ENCODE results near the gene DUSP9. TPM values are rescaled to one million over a fixed set of nuclear protein-coding genes. Genes with fewer than 3 reads are reported as not detected.

The DUSP9 gene
- total and polyA plus RNA-seq, 3 experiments from 2014 or later: 0.08 to 0.15 (median 0.09) TPM

DNA sequence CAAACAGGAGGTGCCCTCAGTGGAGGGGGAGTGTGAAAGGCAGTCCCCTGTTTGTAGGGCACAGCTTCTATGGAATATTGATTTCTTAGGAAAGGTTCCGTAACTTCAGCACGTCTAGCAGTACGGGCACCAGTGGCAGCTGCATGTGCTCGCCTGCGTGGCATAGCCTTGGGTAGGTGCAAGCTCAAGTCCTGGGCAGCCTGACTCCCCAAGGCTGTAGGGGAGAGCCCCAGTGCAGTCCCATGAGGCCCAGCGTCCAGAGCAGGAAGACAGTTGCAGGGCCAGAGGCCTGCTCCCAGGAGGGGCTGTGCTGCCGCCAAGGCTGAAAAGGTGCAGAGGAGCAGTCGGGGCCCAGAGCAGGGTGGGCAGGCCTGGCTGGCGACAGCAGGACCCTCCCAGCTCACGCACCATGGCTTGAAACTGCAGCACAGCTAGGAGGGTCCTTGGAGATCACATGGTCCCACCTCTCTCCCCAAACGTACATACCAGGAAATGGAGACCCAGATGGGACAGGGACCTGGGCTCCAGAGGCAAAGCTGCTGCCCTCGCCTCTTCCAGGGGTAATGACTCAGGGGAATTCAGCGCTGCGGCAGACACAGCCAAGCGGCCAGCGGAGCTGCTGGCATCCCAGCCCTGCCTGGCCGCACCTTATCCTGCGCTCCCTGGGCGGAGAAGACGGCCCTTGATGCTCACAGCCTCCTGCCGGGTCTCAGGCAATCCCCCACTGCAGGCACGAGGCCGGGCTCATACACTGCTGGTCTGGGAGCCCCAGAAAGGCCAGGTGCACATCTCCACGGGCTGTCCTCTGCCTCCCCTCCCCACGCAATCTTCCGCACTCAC is 6.0 kb upstream of the DUSP9 start:
- peaks cover 17 to 24% of the 10 kb centered on the region in 2 donors for H3K27me3 Mint-ChIP-seq
- no peaks in the 10 kb centered on the region for H3K27me3 ChIP-seq (ENCODE audit: insufficient read depth, low read length, poor library complexity, severe bottlenecking)
- H3K27ac Mint-ChIP-seq: peak overlapping the region in 1 of 8 donors; percentile 29
- H3K4me1 ChIP-seq (ENCODE audit: insufficient read depth, low read length): no peaks in the 10 kb centered on the region
- H3K36me3 ChIP-seq (ENCODE audit: insufficient read depth, low read length): no peaks in the 10 kb centered on the region
- DNase-seq: no peak
- H3K27ac ChIP-seq (ENCODE audit: low read depth, low read length): no peak overlapping the region
- ChIA-PET CTCF (no interaction called here), POLR2A (no interaction called here)
- peaks cover 5 to 10% (median 9%) of the 10 kb centered on the region in 3 donors for H3K4me1 Mint-ChIP-seq
- no peaks in the 10 kb centered on the region for H3K36me3 Mint-ChIP-seq
- no peaks in the 10 kb centered on the region for H3K9me3 ChIP-seq (ENCODE audit: low read length)
- H3K4me3 ChIP-seq (ENCODE audit: low read length): no peak overlapping the region
- no peaks in the 10 kb centered on the region for H3K9me3 Mint-ChIP-seq
- H3K4me3 Mint-ChIP-seq: peak overlapping the region in 1 of 7 donors; percentile 44

GRCh38 chrX:153641627-153642026 is 5.4 kb upstream of the DUSP9 start:
- H3K27me3 ChIP-seq (ENCODE audit: insufficient read depth, low read length, poor library complexity, severe bottlenecking): no peaks in the 10 kb centered on the region
- no peaks in the 10 kb centered on the region for H3K4me1 ChIP-seq (ENCODE audit: insufficient read depth, low read length)
- Mint-ChIP-seq H3K36me3 (no peaks in the 10 kb centered on the region), H3K27ac (peak overlapping the region in 1 of 8 donors; percentile 29), H3K27me3 (peaks cover 18 to 28% of the 10 kb centered on the region in 2 donors), H3K4me3 (no peak overlapping the region), H3K9me3 (no peaks in the 10 kb centered on the region), H3K4me1 (peaks cover 5 to 10% (median 9%) of the 10 kb centered on the region in 3 donors)
- ChIA-PET CTCF (no interaction called here), POLR2A (no interaction called here)
- H3K36me3 ChIP-seq (ENCODE audit: insufficient read depth, low read length): no peaks in the 10 kb centered on the region
- no peaks in the 10 kb centered on the region for H3K9me3 ChIP-seq (ENCODE audit: low read length)
- DNase-seq: no peak
- no peak overlapping the region for H3K27ac ChIP-seq (ENCODE audit: low read depth, low read length)
- H3K4me3 ChIP-seq (ENCODE audit: low read length): no peak overlapping the region

DNA sequence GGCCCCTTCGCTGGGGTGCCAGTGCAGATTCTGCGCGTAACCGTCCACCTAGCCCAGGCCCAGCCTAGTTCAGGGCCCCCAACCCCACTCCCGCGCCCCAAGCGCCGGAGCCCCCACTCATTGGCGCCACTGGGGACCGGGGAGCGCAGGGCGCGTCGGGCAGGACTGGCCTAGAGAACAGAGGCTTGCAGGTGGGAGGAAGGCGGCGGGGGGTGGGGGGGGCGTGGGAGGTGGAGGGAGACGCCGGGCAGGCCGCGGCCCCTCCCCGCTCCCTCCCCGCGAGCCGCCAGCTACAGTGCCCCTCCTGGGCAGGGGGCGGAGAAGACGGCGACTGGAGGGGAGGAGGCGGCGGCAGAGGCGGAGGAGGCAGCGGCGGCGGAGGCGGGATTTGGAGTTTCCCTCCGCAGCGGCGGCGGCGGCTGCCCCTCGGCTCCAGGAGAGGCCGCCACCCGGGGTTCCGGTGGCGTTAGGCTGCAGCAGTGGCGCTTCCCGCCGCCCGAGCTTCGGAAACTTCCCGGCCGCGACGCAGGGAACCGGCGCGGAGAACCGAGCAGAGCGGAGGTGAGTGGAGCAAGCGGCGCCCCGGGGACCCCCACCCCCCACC is 4.8 kb upstream of the DUSP9 start:
- ChIA-PET CTCF (no interaction called here), POLR2A (no interaction called here)
- no peak for DNase-seq
- Histone ChIP-seq H3K27ac (ENCODE audit: low read depth, low read length) (no peak overlapping the region), H3K4me3 (ENCODE audit: low read length) (no peak overlapping the region), H3K9me3 (ENCODE audit: low read length) (no peaks in the 10 kb centered on the region), H3K4me1 (ENCODE audit: insufficient read depth, low read length) (no peaks in the 10 kb centered on the region), H3K36me3 (ENCODE audit: insufficient read depth, low read length) (no peaks in the 10 kb centered on the region), H3K27me3 (ENCODE audit: insufficient read depth, low read length, poor library complexity, severe bottlenecking) (no peaks in the 10 kb centered on the region)
- Mint-ChIP-seq H3K4me3 (no peak overlapping the region), H3K27ac (no peak overlapping the region), H3K36me3 (no peaks in the 10 kb centered on the region), H3K4me1 (peaks cover 5 to 10% (median 9%) of the 10 kb centered on the region in 3 donors), H3K9me3 (no peaks in the 10 kb centered on the region), H3K27me3 (peaks cover 18 to 28% of the 10 kb centered on the region in 2 donors)

DNA sequence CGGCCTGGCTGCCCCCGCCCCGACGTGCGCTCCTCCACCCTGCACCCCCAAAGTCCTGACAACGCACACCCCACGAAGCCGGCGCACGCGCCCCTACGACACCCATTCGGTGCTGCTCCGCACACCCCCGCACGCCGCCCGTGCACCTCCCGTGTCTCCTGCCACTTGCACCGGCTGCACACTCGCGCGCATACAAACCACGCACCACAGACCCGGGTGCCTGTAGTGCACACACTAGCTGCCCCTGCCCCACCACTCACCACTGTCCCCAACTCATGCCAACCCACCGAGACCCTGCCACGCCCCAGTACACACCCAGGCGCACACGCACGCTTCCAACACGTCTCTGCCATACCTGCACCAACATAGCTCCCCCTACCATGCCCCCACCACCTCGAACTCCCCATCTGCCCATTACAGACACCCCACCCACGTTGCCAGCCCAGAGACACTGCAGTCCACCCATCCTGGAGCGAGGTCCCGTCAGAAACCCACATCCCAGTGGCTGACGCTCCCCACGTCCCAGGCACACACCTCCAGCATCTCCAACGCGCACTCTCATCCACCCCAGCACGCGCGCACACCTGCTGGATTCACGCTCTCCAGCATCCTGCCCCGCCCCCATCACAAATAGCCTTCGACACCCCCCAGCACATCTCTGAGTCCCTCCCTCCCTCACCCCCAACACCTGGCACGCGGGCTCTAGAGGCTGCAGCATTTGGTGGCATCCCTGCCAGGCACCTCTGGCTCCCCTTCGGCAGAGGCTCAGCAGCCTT is 4.2 kb upstream of the DUSP9 start:
- Mint-ChIP-seq H3K36me3 (no peaks in the 10 kb centered on the region), H3K4me3 (peak overlapping the region in 4 of 7 donors; percentile 28 to 54 (median 34)), H3K27ac (peak overlapping the region in 1 of 8 donors; percentile 46), H3K27me3 (peaks cover 18 to 28% of the 10 kb centered on the region in 2 donors), H3K9me3 (no peaks in the 10 kb centered on the region), H3K4me1 (peaks cover 5 to 10% (median 9%) of the 10 kb centered on the region in 3 donors)
- H3K27ac ChIP-seq (ENCODE audit: low read depth, low read length): no peak overlapping the region
- no peak for DNase-seq
- ChIA-PET POLR2A (interaction anchor here (0.5 kb wide), 1 partner anchor 20 kb away, joined by 3 read pairs; no protein-coding TSS in a partner anchor), CTCF (interaction anchor here (0.8 kb wide), 1 partner anchor 104 kb away, joined by 3 read pairs; no protein-coding TSS in a partner anchor)
- no peaks in the 10 kb centered on the region for H3K4me1 ChIP-seq (ENCODE audit: insufficient read depth, low read length)
- H3K36me3 ChIP-seq (ENCODE audit: insufficient read depth, low read length): no peaks in the 10 kb centered on the region
- H3K9me3 ChIP-seq (ENCODE audit: low read length): no peaks in the 10 kb centered on the region
- H3K27me3 ChIP-seq (ENCODE audit: insufficient read depth, low read length, poor library complexity, severe bottlenecking): no peaks in the 10 kb centered on the region
- no peak overlapping the region for H3K4me3 ChIP-seq (ENCODE audit: low read length)

- Histone ChIP-seq H3K36me3 (ENCODE audit: insufficient read depth, low read length) (no peaks in the 10 kb centered on the region), H3K27me3 (ENCODE audit: insufficient read depth, low read length, poor library complexity, severe bottlenecking) (no peaks in the 10 kb centered on the region), H3K4me1 (ENCODE audit: insufficient read depth, low read length) (no peaks in the 10 kb centered on the region), H3K4me3 (ENCODE audit: low read length) (no peak overlapping the region), H3K27ac (ENCODE audit: low read depth, low read length) (no peak overlapping the region), H3K9me3 (ENCODE audit: low read length) (no peaks in the 10 kb centered on the region)
- Mint-ChIP-seq H3K4me3 (peak overlapping the region in 3 of 7 donors; percentile 17 to 69 (median 41)), H3K27me3 (peaks cover 18 to 28% of the 10 kb centered on the region in 2 donors), H3K27ac (no peak overlapping the region), H3K4me1 (peaks cover 5 to 10% (median 9%) of the 10 kb centered on the region in 3 donors), H3K36me3 (no peaks in the 10 kb centered on the region), H3K9me3 (no peaks in the 10 kb centered on the region)
- CTCF ChIA-PET: interaction anchor here (0.8 to 1.3 kb wide), 2 partner anchors 23 to 105 kb away, joined by 3 read pairs; no protein-coding TSS in a partner anchor
- no peak for DNase-seq
- POLR2A ChIA-PET: interaction anchor here (0.5 kb wide), 1 partner anchor 19 kb away, joined by 3 read pairs; no protein-coding TSS in a partner anchor
Observed at GRCh38 chrX:153643431-153644351, 3.3 kb upstream of the DUSP9 start.

GRCh38 chrX:153644356-153645125 is 2.5 kb upstream of the DUSP9 start:
- POLR2A ChIA-PET: no interaction called here
- Mint-ChIP-seq H3K27ac (peak overlapping the region in 1 of 8 donors; percentile 72), H3K36me3 (no peaks in the 10 kb centered on the region)

More at GRCh38 chrX:153644356-153645125, 2.5 kb upstream of the DUSP9 start:
- Mint-ChIP-seq H3K4me1 (peaks cover 5 to 10% (median 9%) of the 10 kb centered on the region in 3 donors), H3K9me3 (no peaks in the 10 kb centered on the region), H3K27me3 (peaks cover 18 to 28% of the 10 kb centered on the region in 2 donors), H3K4me3 (no peak overlapping the region)
- no peak overlapping the region for H3K4me3 ChIP-seq (ENCODE audit: low read length)
- no peaks in the 10 kb centered on the region for H3K9me3 ChIP-seq (ENCODE audit: low read length)
- no peaks in the 10 kb centered on the region for H3K36me3 ChIP-seq (ENCODE audit: insufficient read depth, low read length)
- CTCF ChIA-PET: interaction anchor here (1.3 kb wide), 1 partner anchor 22 kb away, joined by 3 read pairs; no protein-coding TSS in a partner anchor
- DNase-seq: no peak
- H3K27ac ChIP-seq (ENCODE audit: low read depth, low read length): no peak overlapping the region
- H3K27me3 ChIP-seq (ENCODE audit: insufficient read depth, low read length, poor library complexity, severe bottlenecking): no peaks in the 10 kb centered on the region
- no peaks in the 10 kb centered on the region for H3K4me1 ChIP-seq (ENCODE audit: insufficient read depth, low read length)
